ENCODE data around the gene SLC5A5. TPM values are rescaled to one million over a fixed set of nuclear protein-coding genes. Genes with fewer than 3 reads are reported as not detected.

Gene SLC5A5
- total and polyA plus RNA-seq, 2 of the 8 experiments (the other 6 are each of a cell fraction or from before 2014, with no cell fraction given) = 1.5 to 1.8 TPM

DNA sequence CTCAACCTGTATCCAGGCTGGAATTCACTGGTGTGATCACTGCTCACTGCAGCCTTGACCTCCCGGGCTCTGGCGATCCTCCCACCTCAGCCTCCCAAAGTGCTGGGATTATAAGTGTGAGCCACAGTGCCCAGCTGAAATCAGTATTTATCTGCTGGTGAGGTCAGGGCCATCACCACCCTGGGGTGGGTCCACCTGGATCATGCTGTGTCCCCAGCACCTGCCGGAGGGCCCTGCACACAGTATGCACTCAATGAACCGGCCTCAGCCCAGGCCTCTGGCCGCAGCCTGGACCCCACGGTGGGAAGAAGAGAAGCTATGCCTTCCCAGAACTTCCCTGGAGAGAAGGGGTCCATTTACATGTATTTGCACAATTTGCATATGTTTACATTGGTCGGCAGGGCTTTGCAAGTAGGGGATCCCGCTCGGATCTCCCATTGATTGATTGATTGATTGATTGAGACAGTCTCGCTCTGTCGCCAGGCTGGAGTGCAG lies 2.6 kb upstream of the SLC5A5 start:
- H2BK120ac ChIP-seq (replicated peaks; ENCODE audit: low read depth, low read length) = no peak overlapping the region
- H3K14ac ChIP-seq (ENCODE audit: insufficient read length) = no peak overlapping the region
- no peak overlapping the region for H4K91ac ChIP-seq (replicated peaks; ENCODE audit: insufficient read length, low read length)
- no peaks in the 10 kb centered on the region for H3K79me2 ChIP-seq (ENCODE audit: control insufficient read depth in 1 of 2, insufficient read depth in 2 of 2, low read length in 2 of 2)
- peaks cover 0 to 9% (median 5%) of the 10 kb centered on the region in 4 experiments; a peak in 5 of 7 replicates for H3K27me3 ChIP-seq (replicated peaks in 1 of 4; ENCODE audit: control insufficient read depth in 3 of 4, extremely low read depth in 1 of 4, insufficient read depth in 3 of 4, low read length in 3 of 4)
- no peak overlapping the region for H3K23ac ChIP-seq (ENCODE audit: insufficient read length)
- FAIRE-seq (peak; percentile 90), DNase-seq (ENCODE audit: low read depth in 1 of 2, low spot score in 2 of 2) (peak in 1 of 2 experiments; percentile 63)
- H3K18ac ChIP-seq (ENCODE audit: extremely low read depth, low read length) = no peak overlapping the region
- WGBS, 2 experiments (ENCODE audit: extremely low coverage in 1 of 2, insufficient coverage in 1 of 2, insufficient read length in 1 of 2, insufficient replicate concordance in 2 of 2, low coverage in 1 of 2, low lambda C conversion rate in 2 of 2, missing lambda C conversion rate in 1 of 2) = 24% methylated on average over 11 of the region's 11 CpGs; no CpG with 5 or more reads in 1 of the 2 experiments
- no peaks in the 10 kb centered on the region; a peak in 1 of 4 replicates for H3K9me3 ChIP-seq (ENCODE audit: insufficient read depth in 2 of 2, low read depth in 1 of 2, low read length in 1 of 2)
- peaks cover 10% of the 10 kb centered on the region; the same call in 1 of the 2 replicates for H3K23me2 ChIP-seq (ENCODE audit: low read depth, low read length)
- H4K8ac ChIP-seq (ENCODE audit: extremely low read depth, insufficient read depth, low read length) = no peak overlapping the region
- ChIA-PET CTCF (ENCODE audit: partially characterized antibody) (interaction anchor here (1.0 to 5.4 kb wide), 8 partner anchors 8 to 226 kb away, joined by 3 to 105 read pairs (median 12); partner anchors contain the start of genes CCDC124 and RPL18A), POLR2A (ENCODE audit: partially characterized antibody) (interaction anchor here (0.6 to 20.2 kb wide), 8 partner anchors 9 to 1127 kb away, joined by 3 to 392 read pairs (median 3); partner anchors contain the start of genes CCDC124 and RPL18A)
- peaks cover 2 to 7% of the 10 kb centered on the region in 2 experiments for H4K20me1 ChIP-seq (replicated peaks in 1 of 2; ENCODE audit: control insufficient read depth in 1 of 2, insufficient read depth in 2 of 2, low read length in 2 of 2)
- H2BK12ac ChIP-seq (ENCODE audit: low read depth, low read length) = peak overlapping the region; percentile 90; the same call in 1 of the 2 replicates
- H3K27ac ChIP-seq (ENCODE audit: low read depth, low read length) = no peak overlapping the region
- H3K4me3 ChIP-seq (ENCODE audit: extremely low read depth in 1 of 4, insufficient read depth in 2 of 4, low read depth in 3 of 4, low read length in 4 of 4) = no peak overlapping the region
- no peak overlapping the region for H3K56ac ChIP-seq (replicated peaks; ENCODE audit: insufficient read length, low read depth, low read length)
- peaks cover 5 to 13% (median 5%) of the 10 kb centered on the region in 4 experiments; a peak in 5 of 8 replicates for H3K36me3 ChIP-seq (ENCODE audit: control insufficient read depth in 2 of 4, insufficient read depth in 4 of 4, low read length in 3 of 4)
- H3K9ac ChIP-seq (replicated peaks in 1 of 4; ENCODE audit: extremely low read depth in 1 of 4, low read depth in 3 of 4, low read length in 3 of 4) = no peak overlapping the region
- peak overlapping the region; percentile 61; the same call in 1 of the 2 replicates for H2BK15ac ChIP-seq (ENCODE audit: low read length)
- peak overlapping the region; percentile 80; the same call in 1 of the 2 replicates for H2BK20ac ChIP-seq (ENCODE audit: low read length)
- H3K4ac ChIP-seq (replicated peaks; ENCODE audit: insufficient read length, low read depth, low read length) = no peak overlapping the region
- 0 out of 4 replicates have a peak overlapping the region, but pooled peaks have one; percentile 4 to 23 for H3K4me2 ChIP-seq (ENCODE audit: insufficient read depth in 1 of 2, low read depth in 2 of 2, low read length in 2 of 2)
- no peak overlapping the region for H4K5ac ChIP-seq (ENCODE audit: insufficient read length, low read depth, low read length)
- H2BK5ac ChIP-seq (ENCODE audit: low read depth, low read length) = 0 out of 2 replicates have a peak overlapping the region, but pooled peaks have one; percentile 75
- no peak overlapping the region for H2AK5ac ChIP-seq (ENCODE audit: low read depth, low read length)
- H3K79me1 ChIP-seq (ENCODE audit: low read depth, low read length) = no peaks in the 10 kb centered on the region
- no peak overlapping the region for H2AFZ ChIP-seq (ENCODE audit: low read length)
- H3K4me1 ChIP-seq (replicated peaks in 1 of 4; ENCODE audit: control insufficient read depth in 3 of 4, insufficient read depth in 4 of 4, low read length in 3 of 4) = peaks cover 0 to 14% (median 5%) of the 10 kb centered on the region in 4 experiments; a peak in 6 of 7 replicates
- 0 out of 4 replicates have a peak, but pooled peaks have one; percentile 17 to 72 for TF ChIP-seq HDAC2 (IDR thresholded peaks at IDR 0.05; ENCODE audit: borderline replicate concordance in 1 of 2, low read depth in 2 of 2, low read length in 2 of 2)
- TF ChIP-seq MAFK (IDR thresholded peaks at IDR 0.05; ENCODE audit: low read depth, low read length) = no peak
